Vagina (tissue), 2 donors: ENCODE data around the gene ROR1.

Experiments
- POLR2A ChIP-seq, 2 donors: fragments of 450-650 bp; IDR thresholded peaks; one replicate each; pipeline ENCODE4 v1.6.1; 2017; ENCODE audit warnings: antibody characterized with exemption in 2 of 2, mild to moderate bottlenecking in 2 of 2, moderate library complexity in 2 of 2
- POLR2AphosphoS5 ChIP-seq, 2 donors: sonication (generic); formaldehyde crosslinking; IDR thresholded peaks; one replicate each; pipeline ENCODE4 v1.9.0; 2017; ENCODE audit warnings: antibody characterized with exemption in 2 of 2, mild to moderate bottlenecking in 2 of 2, low read depth in 1 of 2; ENCODE audit not compliant: insufficient read depth in 1 of 2
- TF ChIP-seq, protein P1 (sequence below), 3 experiments: fragments of 450-650 bp in 2 of 3; fragments of 200-600 bp in 1 of 3; sonication (generic) in 1 of 3; IDR thresholded peaks; one replicate each; pipeline ENCODE4 v1.5.1; 2017 to 2019; ENCODE audit warnings: antibody characterized with exemption in 3 of 3, mild to moderate bottlenecking in 2 of 3, moderate library complexity in 2 of 3

DNA sequence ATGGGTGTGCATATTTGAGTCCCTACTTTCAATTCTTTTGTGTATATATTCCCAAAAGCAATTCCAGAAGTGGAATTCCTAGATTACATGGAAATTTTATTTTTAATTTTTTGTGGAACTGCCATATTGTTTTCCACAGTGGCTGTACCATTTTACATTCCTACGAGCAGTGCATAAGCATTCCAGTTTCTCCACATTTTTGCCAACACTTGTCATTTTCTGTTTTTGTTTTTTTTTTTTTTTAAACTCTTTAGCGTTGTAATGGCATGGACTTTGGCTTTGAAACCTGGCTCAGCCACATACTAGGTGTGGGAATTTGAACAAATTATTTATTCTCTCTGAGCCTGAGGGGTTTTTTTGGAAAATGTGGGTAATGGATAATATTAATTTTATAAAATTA lies 215.1 kb downstream of the ROR1 start:
- TF ChIP-seq, protein P1, sequence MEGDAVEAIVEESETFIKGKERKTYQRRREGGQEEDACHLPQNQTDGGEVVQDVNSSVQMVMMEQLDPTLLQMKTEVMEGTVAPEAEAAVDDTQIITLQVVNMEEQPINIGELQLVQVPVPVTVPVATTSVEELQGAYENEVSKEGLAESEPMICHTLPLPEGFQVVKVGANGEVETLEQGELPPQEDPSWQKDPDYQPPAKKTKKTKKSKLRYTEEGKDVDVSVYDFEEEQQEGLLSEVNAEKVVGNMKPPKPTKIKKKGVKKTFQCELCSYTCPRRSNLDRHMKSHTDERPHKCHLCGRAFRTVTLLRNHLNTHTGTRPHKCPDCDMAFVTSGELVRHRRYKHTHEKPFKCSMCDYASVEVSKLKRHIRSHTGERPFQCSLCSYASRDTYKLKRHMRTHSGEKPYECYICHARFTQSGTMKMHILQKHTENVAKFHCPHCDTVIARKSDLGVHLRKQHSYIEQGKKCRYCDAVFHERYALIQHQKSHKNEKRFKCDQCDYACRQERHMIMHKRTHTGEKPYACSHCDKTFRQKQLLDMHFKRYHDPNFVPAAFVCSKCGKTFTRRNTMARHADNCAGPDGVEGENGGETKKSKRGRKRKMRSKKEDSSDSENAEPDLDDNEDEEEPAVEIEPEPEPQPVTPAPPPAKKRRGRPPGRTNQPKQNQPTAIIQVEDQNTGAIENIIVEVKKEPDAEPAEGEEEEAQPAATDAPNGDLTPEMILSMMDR (IDR thresholded peaks at IDR 0.05) = no peak
- TF ChIP-seq POLR2A (IDR thresholded peaks at IDR 0.05) (no peak), POLR2AphosphoS5 (IDR thresholded peaks at IDR 0.05; ENCODE audit: insufficient read depth in 1 of 2, low read depth in 1 of 2) (no peak)
